NCI-H1048 (cell line): Measurements from ENCODE around the gene CAPN8.

ENCODE experiments used
- DNase-seq: peaks from one replicate; lab custom pipeline; 2025; lab: John Stamatoyannopoulos, UW

The CAPN8 gene

GRCh38 chr1:223702735-223703667 is 37.5 kb upstream of the CAPN8 start:
- no peak for DNase-seq

DNA sequence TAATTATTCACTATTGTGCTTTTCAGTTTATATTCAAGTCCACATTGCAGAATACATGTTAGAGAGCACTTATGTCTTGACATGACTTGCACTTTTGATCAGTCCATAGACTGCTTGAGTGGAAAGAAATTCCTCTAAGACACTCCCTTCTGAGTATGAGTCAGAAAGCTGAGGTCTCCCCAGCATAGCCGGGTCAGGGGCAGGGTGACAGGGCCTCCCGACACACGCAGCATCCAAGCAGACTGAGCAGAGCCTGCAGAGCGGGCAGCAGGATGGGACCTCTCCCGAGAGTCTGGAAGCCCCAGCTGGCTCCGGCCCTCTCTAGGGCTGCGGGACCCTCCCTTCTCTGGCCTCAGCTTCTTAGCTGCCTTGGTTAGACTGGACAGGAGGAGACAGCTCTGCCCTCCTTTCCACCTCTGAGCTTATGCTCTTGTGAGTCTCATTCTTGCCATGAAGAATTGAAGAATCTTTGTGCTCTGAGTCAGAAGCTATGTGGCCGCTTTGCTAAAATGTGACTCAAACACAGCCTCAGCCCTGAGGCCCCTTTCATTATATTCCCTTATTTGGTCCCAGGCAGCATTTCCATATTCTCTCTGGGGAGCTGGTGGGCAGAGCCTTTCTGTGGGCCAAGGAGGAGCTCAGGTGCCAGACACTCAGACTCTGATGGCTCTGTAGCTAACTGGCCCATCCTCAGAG is 35.6 kb upstream of the CAPN8 start:
- DNase-seq: no peak

DNA sequence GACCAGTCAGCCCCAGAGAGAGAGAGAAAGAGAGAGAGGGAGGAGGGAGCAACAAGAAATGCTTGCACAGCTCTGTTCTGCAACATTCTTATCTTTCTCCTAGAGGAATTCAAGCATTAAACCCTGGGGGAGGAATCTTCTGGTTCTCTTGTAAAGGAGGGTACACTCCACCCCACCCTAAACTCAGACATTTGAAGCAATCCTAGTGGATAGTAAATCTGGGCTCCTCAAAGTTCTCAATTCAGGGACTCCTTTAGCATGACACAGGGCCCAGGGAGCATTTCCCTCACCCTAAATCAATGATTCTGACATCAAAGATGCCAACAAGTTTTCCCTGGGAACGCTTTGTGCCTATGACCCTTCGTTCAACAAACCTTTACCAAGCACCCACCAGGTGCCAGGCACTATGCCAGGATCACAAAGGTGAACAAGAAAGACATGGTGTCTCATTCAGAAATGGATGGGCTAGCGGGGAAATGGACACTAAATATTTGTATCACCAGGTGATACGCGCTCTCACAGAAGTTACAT is 35.0 kb upstream of the CAPN8 start:
- no peak for DNase-seq

GRCh38 chr1:223695941-223696340 is 30.4 kb upstream of the CAPN8 start:
- DNase-seq: no peak

- no peak for DNase-seq
These were observed 29.6 kb upstream of the CAPN8 start for GRCh38 chr1:223695014-223695548.

GRCh38 chr1:223691121-223691520 is 25.6 kb upstream of the CAPN8 start:
- DNase-seq: no peak

- no peak for DNase-seq
These were observed 18.9 kb upstream of the CAPN8 start for GRCh38 chr1:223684488-223684792.

GRCh38 chr1:223683586-223684487 is 18.3 kb upstream of the CAPN8 start:
- peak; percentile 78 for DNase-seq

DNA sequence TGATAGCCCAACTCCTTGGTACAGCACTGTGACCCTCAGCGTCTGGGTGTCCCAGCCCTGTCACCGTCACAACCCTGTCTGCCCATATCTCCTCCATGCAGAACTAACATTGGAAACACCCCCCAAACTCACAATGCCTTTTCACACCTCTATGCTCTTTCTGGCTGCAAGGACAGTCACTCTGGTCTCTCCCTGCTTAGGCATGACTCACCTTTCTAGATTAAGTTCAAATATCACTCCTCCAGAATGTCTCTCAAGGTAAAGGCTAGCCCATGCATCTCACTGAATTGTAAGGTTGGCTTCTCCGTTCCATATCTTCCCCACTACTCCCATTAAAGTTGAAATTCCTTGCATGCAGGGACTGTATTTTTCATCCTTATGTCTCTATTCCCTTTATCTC is 17.0 kb upstream of the CAPN8 start:
- no peak for DNase-seq

DNA sequence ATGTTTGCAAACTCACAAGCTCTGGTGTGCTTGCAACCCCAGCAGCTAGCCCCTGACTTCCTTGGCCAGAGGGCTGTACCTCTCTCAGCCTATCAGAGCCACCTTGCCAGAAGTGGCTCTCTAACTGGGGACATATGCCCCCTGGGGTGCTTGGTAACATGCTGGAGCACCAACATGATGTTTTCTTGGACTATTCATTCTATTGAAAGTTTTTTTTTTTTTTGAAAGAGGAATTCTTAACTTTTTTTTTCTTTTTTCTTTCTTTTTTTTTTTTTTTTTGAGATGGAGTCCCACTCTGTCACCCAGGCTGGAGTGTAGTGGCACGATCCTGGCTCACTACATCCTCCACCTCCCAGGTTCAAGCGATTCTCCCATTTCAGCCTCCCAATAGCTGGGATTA is 14.7 kb upstream of the CAPN8 start:
- DNase-seq: no peak

DNA sequence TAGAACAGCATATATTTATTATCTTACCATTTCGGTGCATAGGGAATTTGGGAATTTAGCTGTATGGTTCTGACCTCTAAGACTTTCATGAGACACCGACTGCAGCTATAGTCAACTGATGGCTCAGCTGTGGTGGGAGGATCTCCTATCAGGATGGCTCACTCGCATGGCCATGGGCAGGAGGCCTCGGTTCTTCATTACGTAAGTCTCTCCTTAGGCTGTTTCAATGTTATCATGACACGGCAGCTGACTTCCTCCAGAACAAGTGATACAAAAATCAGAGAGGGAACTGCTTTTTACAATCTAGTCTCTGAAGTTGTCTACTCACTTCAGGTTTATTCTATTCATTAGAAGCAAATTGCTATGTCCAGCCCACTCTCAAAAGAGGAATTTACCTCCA is 13.3 kb upstream of the CAPN8 start:
- DNase-seq: no peak

GRCh38 chr1:223674119-223674890 is 8.8 kb upstream of the CAPN8 start:
- no peak for DNase-seq

- no peak for DNase-seq
These were observed 5.1 kb upstream of the CAPN8 start for GRCh38 chr1:223670458-223671159.

- DNase-seq: no peak
These were observed 3.7 kb upstream of the CAPN8 start for GRCh38 chr1:223669003-223669795.

- DNase-seq: no peak
These were observed 2.1 kb upstream of the CAPN8 start for GRCh38 chr1:223667484-223668182.

DNA sequence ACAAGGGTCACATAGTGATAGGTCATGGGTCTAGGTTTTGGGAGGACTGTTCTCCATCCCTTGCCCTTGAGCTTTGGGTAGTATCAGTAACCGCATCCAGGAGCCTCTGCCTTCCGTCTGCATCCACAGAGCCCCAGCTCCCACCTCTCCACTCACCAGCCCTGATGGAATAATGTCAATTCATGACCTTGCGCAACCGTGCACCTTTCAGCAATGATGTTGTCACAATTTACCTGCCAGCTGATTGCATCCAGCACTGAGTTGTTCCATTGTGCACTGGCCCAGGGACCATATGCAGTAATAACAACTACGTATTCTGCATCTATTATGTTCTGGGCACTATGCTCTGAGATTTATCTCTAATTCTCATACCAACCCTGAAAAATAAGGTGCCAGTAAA is 1.4 kb downstream of the CAPN8 start:
- DNase-seq: no peak

GRCh38 chr1:223662943-223663342 is 2.6 kb downstream of the CAPN8 start:
- DNase-seq: no peak

DNA sequence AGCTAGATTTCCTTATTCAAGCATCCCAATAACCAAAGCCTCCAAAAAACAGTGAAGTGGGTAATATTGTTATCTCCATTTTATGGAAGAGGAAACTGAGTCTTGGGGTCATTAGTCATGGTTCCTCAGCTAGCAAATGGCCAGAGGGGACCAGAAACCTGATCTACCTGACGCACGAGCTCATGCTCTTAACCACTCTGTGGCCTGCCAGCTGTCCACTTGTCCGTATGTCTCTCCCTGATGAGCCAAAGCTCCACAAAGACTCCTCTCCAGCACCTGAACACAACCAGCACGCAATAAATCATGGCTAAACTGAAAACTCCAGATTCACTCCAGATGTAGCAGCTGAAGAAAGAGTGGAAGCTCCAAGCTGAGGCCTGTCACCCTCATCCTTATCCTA is 5.8 kb downstream of the CAPN8 start:
- DNase-seq: no peak

- DNase-seq: no peak
These were observed 7.5 kb downstream of the CAPN8 start for GRCh38 chr1:223657978-223658377.
